ENCODE results near the gene CTNNA2. TPM values are rescaled to one million over a fixed set of nuclear protein-coding genes. Genes with fewer than 3 reads are reported as not detected.
"Not testable (repeated sequence)": the region's sequence is repeated elsewhere in the genome, so short reads cannot be mapped to it uniquely, and the experiment has no call there.

CTNNA2 gene
- total RNA-seq, 5 donors from 2014 or later (not counting 1 experiment from before 2014, with no cell fraction given), result not detected

- ChIA-PET POLR2A (interaction anchor here in 1 of 2 donors (0.6 kb wide), 1 partner anchor 13 kb away, joined by 4 read pairs; no protein-coding TSS in a partner anchor), CTCF (no interaction called here)
- Mint-ChIP-seq H3K4me3 (no peak overlapping the region), H3K27me3 (no peaks in the 10 kb centered on the region), H3K4me1 (no peaks in the 10 kb centered on the region), H3K36me3 (no peaks in the 10 kb centered on the region), H3K9me3 (peaks cover 5 to 27% (median 15%) of the 10 kb centered on the region in 3 donors), H3K27ac (no peak overlapping the region)
- Histone ChIP-seq H3K27me3 (replicated peaks in 1 of 2; ENCODE audit: control insufficient read depth in 2 of 2, extremely low read depth in 1 of 2, insufficient read depth in 2 of 2, low read length in 1 of 2) (no peaks in the 10 kb centered on the region), H3K4me1 (ENCODE audit: control insufficient read depth in 1 of 2, extremely low read depth in 1 of 2, insufficient read depth in 2 of 2, low read length in 2 of 2) (no peaks in the 10 kb centered on the region), H3K9me3 (no peaks in the 10 kb centered on the region), H3K4me3 (ENCODE audit: control insufficient read depth in 1 of 2, extremely low read depth in 1 of 2, low read length in 1 of 2) (no peak overlapping the region), H3K36me3 (ENCODE audit: control insufficient read depth in 2 of 2, extremely low read depth in 1 of 2, insufficient read depth in 1 of 2, low read length in 1 of 2) (no peaks in the 10 kb centered on the region), H3K27ac (ENCODE audit: low read length) (no peak overlapping the region)
- no CpG with 5 or more reads among the region's 2 CpGs for whole genome bisulfite sequencing (ENCODE audit: insufficient coverage)
- no peak for DNase-seq
- ATAC-seq (replicated peaks in 1 of 4), result no peak
These were observed 517.3 kb downstream of the CTNNA2 start for GRCh38 chr2:80030135-80030534.

DNA sequence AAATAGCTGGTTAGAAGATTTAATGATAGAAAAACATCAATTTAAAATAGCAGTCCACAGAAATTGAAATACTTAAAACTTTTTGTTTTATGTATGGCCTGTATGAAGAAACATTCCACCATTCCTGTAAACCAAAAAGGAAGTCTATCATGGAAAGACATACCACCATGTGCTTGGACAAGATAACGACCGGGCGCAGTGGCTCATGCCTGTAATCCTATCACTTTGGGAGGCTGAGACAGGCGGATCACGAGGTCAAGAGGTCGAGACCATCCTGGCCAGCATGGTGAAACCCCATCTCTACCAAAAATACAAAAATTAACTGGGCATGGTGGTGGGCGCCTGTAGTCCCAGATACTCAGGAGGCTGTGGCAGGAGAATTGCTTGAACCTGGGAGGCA lies 519.8 kb downstream of the CTNNA2 start:
- H3K4me1 Mint-ChIP-seq; DNase-seq; H3K4me3 ChIP-seq (ENCODE audit: control insufficient read depth in 1 of 2, extremely low read depth in 1 of 2, low read length in 1 of 2); H3K27me3 ChIP-seq (replicated peaks in 1 of 2; ENCODE audit: control insufficient read depth in 2 of 2, extremely low read depth in 1 of 2, insufficient read depth in 2 of 2, low read length in 1 of 2); CTCF ChIA-PET; H3K36me3 Mint-ChIP-seq; POLR2A ChIA-PET; H3K4me1 ChIP-seq (ENCODE audit: control insufficient read depth in 1 of 2, extremely low read depth in 1 of 2, insufficient read depth in 2 of 2, low read length in 2 of 2); H3K9me3 ChIP-seq; ATAC-seq (replicated peaks in 1 of 4); H3K27me3 Mint-ChIP-seq; H3K27ac ChIP-seq (ENCODE audit: low read length); H3K36me3 ChIP-seq (ENCODE audit: control insufficient read depth in 2 of 2, extremely low read depth in 1 of 2, insufficient read depth in 1 of 2, low read length in 1 of 2); H3K27ac Mint-ChIP-seq; H3K4me3 Mint-ChIP-seq: not testable (repeated sequence)
- H3K9me3 Mint-ChIP-seq, result peaks cover 6 to 13% (median 6%) of the 10 kb centered on the region in 3 donors
- WGBS (ENCODE audit: insufficient coverage), result no CpG with 5 or more reads among the region's 7 CpGs

DNA sequence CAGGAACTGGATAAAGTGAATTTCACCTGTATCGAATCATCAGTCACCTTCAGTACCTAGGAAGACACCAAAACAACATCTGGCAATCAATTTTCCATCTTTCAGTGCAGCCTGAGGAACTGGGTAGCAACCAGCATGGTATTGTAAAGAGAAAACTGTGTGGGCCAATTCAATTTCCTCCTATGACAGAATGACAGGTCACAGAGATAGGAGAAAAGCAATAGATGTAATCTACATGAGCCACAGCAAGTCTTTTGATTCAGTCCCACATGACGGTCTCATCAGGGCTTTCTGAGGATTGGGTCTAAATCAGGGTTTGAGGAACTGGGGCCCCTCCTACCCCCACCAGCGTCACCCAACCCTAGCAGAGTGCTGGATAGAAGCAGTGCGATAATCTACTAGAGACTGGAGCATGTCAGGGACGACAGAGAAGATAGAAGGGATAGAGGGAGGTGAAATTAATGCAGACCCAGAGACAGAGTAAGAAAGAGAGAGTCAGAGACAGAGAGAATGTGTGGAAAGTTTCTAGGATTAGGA lies 523.0 kb downstream of the CTNNA2 start:
- Mint-ChIP-seq H3K4me3 (no peak overlapping the region), H3K9me3 (peaks cover 4 to 10% (median 6%) of the 10 kb centered on the region in 3 donors), H3K27me3 (no peaks in the 10 kb centered on the region), H3K27ac (no peak overlapping the region), H3K36me3 (no peaks in the 10 kb centered on the region), H3K4me1 (no peaks in the 10 kb centered on the region)
- Histone ChIP-seq H3K36me3 (ENCODE audit: control insufficient read depth in 2 of 2, extremely low read depth in 1 of 2, insufficient read depth in 1 of 2, low read length in 1 of 2) (no peaks in the 10 kb centered on the region), H3K4me3 (ENCODE audit: control insufficient read depth in 1 of 2, extremely low read depth in 1 of 2, low read length in 1 of 2) (no peak overlapping the region), H3K9me3 (no peaks in the 10 kb centered on the region), H3K27ac (ENCODE audit: low read length) (no peak overlapping the region), H3K27me3 (replicated peaks in 1 of 2; ENCODE audit: control insufficient read depth in 2 of 2, extremely low read depth in 1 of 2, insufficient read depth in 2 of 2, low read length in 1 of 2) (no peaks in the 10 kb centered on the region), H3K4me1 (ENCODE audit: control insufficient read depth in 1 of 2, extremely low read depth in 1 of 2, insufficient read depth in 2 of 2, low read length in 2 of 2) (no peaks in the 10 kb centered on the region)
- WGBS (ENCODE audit: insufficient coverage), result 82% methylated on average over 1 of the region's 5 CpGs
- ChIA-PET POLR2A (interaction anchor here in 1 of 2 donors (0.6 kb wide), 1 partner anchor 323 kb away, joined by 3 read pairs; no protein-coding TSS in a partner anchor), CTCF (no interaction called here)
- ATAC-seq (replicated peaks in 1 of 4) (no peak), DNase-seq (no peak)

DNA sequence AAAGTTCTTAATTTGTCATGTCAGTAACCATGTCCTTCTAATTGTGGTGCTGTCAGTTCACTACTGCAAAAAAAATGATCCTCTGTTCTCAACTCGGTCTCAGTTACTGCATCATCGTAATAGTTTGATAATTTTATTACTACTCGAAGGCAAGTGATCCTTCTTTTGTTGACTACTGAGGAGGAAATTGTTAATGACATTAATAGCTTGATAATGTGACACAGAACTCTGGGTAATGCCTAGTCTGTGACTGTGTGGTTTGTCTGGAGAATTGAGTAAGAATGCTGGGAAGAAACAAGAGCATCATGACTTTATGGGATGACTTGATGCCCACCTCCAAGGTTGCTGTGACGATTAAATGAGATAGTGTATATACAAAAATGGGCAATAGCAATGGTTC lies 524.5 kb downstream of the CTNNA2 start:
- ChIA-PET POLR2A (no interaction called here), CTCF (interaction anchor here in 1 of 2 donors (0.6 kb wide), 1 partner anchor 502 kb away, joined by 3 read pairs; no protein-coding TSS in a partner anchor)
- no peaks in the 10 kb centered on the region for H3K4me1 ChIP-seq (ENCODE audit: control insufficient read depth in 1 of 2, extremely low read depth in 1 of 2, insufficient read depth in 2 of 2, low read length in 2 of 2)
- no peak overlapping the region for H3K4me3 ChIP-seq (ENCODE audit: control insufficient read depth in 1 of 2, extremely low read depth in 1 of 2, low read length in 1 of 2)
- 67% methylated on average over 1 of the region's 4 CpGs for WGBS (ENCODE audit: insufficient coverage)
- Mint-ChIP-seq H3K9me3 (peaks cover 4 to 7% (median 6%) of the 10 kb centered on the region in 3 donors), H3K4me1 (no peaks in the 10 kb centered on the region), H3K27me3 (no peaks in the 10 kb centered on the region), H3K27ac (no peak overlapping the region), H3K4me3 (no peak overlapping the region), H3K36me3 (no peaks in the 10 kb centered on the region)
- no peaks in the 10 kb centered on the region for H3K9me3 ChIP-seq
- H3K27ac ChIP-seq (ENCODE audit: low read length), result no peak overlapping the region
- H3K27me3 ChIP-seq (replicated peaks in 1 of 2; ENCODE audit: control insufficient read depth in 2 of 2, extremely low read depth in 1 of 2, insufficient read depth in 2 of 2, low read length in 1 of 2), result no peaks in the 10 kb centered on the region
- no peaks in the 10 kb centered on the region for H3K36me3 ChIP-seq (ENCODE audit: control insufficient read depth in 2 of 2, extremely low read depth in 1 of 2, insufficient read depth in 1 of 2, low read length in 1 of 2)
- no peak for DNase-seq
- ATAC-seq (replicated peaks in 1 of 4), result no peak

DNA sequence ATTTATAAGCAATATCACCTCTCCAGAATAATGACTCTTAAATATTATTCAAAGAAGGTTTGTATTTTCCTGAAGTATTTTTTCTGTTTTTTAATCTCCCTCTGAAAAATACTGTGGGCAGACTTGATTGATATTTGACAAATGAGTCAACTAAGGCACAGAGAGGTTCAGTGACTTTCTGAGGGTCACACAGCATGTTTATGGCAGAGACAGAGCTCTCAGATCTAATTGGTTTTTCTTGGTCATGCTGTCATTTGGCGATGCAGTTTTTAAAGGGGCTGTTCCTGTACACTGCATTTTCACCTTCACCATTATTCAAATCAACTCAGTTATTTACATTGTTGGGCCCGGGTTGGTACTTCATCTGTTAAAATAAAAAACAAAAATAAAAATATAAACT lies 527.4 kb downstream of the CTNNA2 start:
- no peaks in the 10 kb centered on the region for H3K36me3 ChIP-seq (ENCODE audit: control insufficient read depth in 2 of 2, extremely low read depth in 1 of 2, insufficient read depth in 1 of 2, low read length in 1 of 2)
- Mint-ChIP-seq H3K27ac (no peak overlapping the region), H3K9me3 (peaks cover 3 to 7% (median 4%) of the 10 kb centered on the region in 3 donors), H3K4me3 (no peak overlapping the region), H3K4me1 (no peaks in the 10 kb centered on the region), H3K36me3 (no peaks in the 10 kb centered on the region), H3K27me3 (no peaks in the 10 kb centered on the region)
- H3K4me1 ChIP-seq (ENCODE audit: control insufficient read depth in 1 of 2, extremely low read depth in 1 of 2, insufficient read depth in 2 of 2, low read length in 2 of 2), result no peaks in the 10 kb centered on the region
- H3K27me3 ChIP-seq (replicated peaks in 1 of 2; ENCODE audit: control insufficient read depth in 2 of 2, extremely low read depth in 1 of 2, insufficient read depth in 2 of 2, low read length in 1 of 2), result no peaks in the 10 kb centered on the region
- POLR2A ChIA-PET, result no interaction called here
- H3K9me3 ChIP-seq, result no peaks in the 10 kb centered on the region
- no peak for ATAC-seq (replicated peaks in 1 of 4)
- 67% methylated on average over 1 of the region's 2 CpGs for WGBS (ENCODE audit: insufficient coverage)
- no peak overlapping the region for H3K27ac ChIP-seq (ENCODE audit: low read length)
- CTCF ChIA-PET, result no interaction called here
- DNase-seq, result no peak
- H3K4me3 ChIP-seq (ENCODE audit: control insufficient read depth in 1 of 2, extremely low read depth in 1 of 2, low read length in 1 of 2), result no peak overlapping the region

DNA sequence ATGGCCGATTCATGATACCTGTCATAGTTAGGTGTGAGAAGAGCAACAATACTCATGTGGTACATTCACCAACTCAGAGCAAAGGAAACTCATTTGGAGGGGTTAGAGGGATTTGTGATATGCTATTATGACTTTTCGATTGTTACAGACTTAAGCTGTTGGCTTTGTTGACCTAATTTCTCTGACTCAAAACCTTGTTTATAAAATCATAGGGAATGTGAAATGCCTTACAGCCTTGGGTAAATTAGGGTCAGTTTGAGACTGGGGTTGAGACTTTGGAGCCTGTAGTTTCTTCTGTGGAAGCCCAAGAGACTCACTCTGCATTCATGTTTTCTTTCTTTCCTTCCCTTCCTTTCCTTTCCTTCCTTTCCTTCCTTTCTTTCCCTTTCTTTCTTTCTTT lies 529.8 kb downstream of the CTNNA2 start:
- POLR2A ChIA-PET, result no interaction called here
- H3K4me1 Mint-ChIP-seq, result no peaks in the 10 kb centered on the region
- no peaks in the 10 kb centered on the region for H3K36me3 Mint-ChIP-seq
- H3K4me3 Mint-ChIP-seq, result no peak overlapping the region
- H3K4me1 ChIP-seq (ENCODE audit: control insufficient read depth in 1 of 2, extremely low read depth in 1 of 2, insufficient read depth in 2 of 2, low read length in 2 of 2), result no peaks in the 10 kb centered on the region
- CTCF ChIA-PET, result no interaction called here
- no peaks in the 10 kb centered on the region for H3K27me3 ChIP-seq (replicated peaks in 1 of 2; ENCODE audit: control insufficient read depth in 2 of 2, extremely low read depth in 1 of 2, insufficient read depth in 2 of 2, low read length in 1 of 2)
- no peaks in the 10 kb centered on the region for H3K9me3 ChIP-seq
- H3K4me3 ChIP-seq (ENCODE audit: control insufficient read depth in 1 of 2, extremely low read depth in 1 of 2, low read length in 1 of 2), result no peak overlapping the region
- WGBS (ENCODE audit: insufficient coverage), result no CpG with 5 or more reads among the region's 2 CpGs
- no peak overlapping the region for H3K27ac Mint-ChIP-seq
- ATAC-seq (replicated peaks in 1 of 4), result no peak
- DNase-seq, result no peak
- peaks cover 0 to 7% (median 6%) of the 10 kb centered on the region in 3 donors for H3K9me3 Mint-ChIP-seq
- H3K36me3 ChIP-seq (ENCODE audit: control insufficient read depth in 2 of 2, extremely low read depth in 1 of 2, insufficient read depth in 1 of 2, low read length in 1 of 2), result no peaks in the 10 kb centered on the region
- H3K27me3 Mint-ChIP-seq, result no peaks in the 10 kb centered on the region
- no peak overlapping the region for H3K27ac ChIP-seq (ENCODE audit: low read length)

DNA sequence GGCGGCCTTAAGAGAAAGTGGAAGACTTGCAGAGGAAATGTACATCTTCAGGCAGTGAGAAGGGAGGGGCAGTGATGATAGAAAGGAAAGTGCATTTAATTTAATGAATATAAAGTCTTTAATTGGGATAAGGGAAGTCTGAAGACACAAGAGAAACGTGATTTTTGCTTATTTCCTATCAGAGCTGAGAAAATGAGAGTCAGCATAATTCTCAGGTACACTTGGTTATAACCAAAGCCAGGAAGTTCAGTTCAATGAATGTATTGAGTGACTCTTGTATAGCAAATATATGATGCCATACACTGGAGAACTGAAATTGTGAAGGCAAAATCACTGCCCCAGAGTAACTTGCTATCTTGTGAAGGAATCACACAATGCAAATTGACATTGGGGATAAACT lies 535.4 kb downstream of the CTNNA2 start:
- peaks cover 4 to 8% (median 5%) of the 10 kb centered on the region in 3 donors for H3K9me3 Mint-ChIP-seq
- no peaks in the 10 kb centered on the region for H3K9me3 ChIP-seq
- CTCF ChIA-PET, result no interaction called here
- no peaks in the 10 kb centered on the region for H3K4me1 ChIP-seq (ENCODE audit: control insufficient read depth in 1 of 2, extremely low read depth in 1 of 2, insufficient read depth in 2 of 2, low read length in 2 of 2)
- no peaks in the 10 kb centered on the region for H3K36me3 Mint-ChIP-seq
- POLR2A ChIA-PET, result no interaction called here
- ATAC-seq (replicated peaks in 1 of 4) (no peak), DNase-seq (no peak)
- H3K27me3 Mint-ChIP-seq, result no peaks in the 10 kb centered on the region
- no peaks in the 10 kb centered on the region for H3K36me3 ChIP-seq (ENCODE audit: control insufficient read depth in 2 of 2, extremely low read depth in 1 of 2, insufficient read depth in 1 of 2, low read length in 1 of 2)
- no peak overlapping the region for H3K4me3 Mint-ChIP-seq
- H3K4me1 Mint-ChIP-seq, result no peaks in the 10 kb centered on the region
- no peak overlapping the region for H3K27ac ChIP-seq (ENCODE audit: low read length)
- WGBS (ENCODE audit: insufficient coverage), result 50% methylated on average over 2 of the region's 2 CpGs
- no peaks in the 10 kb centered on the region for H3K27me3 ChIP-seq (replicated peaks in 1 of 2; ENCODE audit: control insufficient read depth in 2 of 2, extremely low read depth in 1 of 2, insufficient read depth in 2 of 2, low read length in 1 of 2)
- H3K4me3 ChIP-seq (ENCODE audit: control insufficient read depth in 1 of 2, extremely low read depth in 1 of 2, low read length in 1 of 2), result no peak overlapping the region
- no peak overlapping the region for H3K27ac Mint-ChIP-seq
